CD4-positive, alpha-beta T cell treated with Interleukin-15 for 1 hour (primary cell): ENCODE results near the gene CHRND.
"Not testable (repeated sequence)": the region's sequence is repeated elsewhere in the genome, so short reads cannot be mapped to it uniquely, and the experiment has no call there.

Source experiments
- DNase-seq: peaks from one replicate; pipeline ENCODE4 v3.0.0-alpha.2; 2020

Gene CHRND

GRCh38 chr2:232543928-232544631 is 18.1 kb downstream of the CHRND start:
- DNase-seq: no peak

GRCh38 chr2:232544674-232545073 is 18.7 kb downstream of the CHRND start:
- no peak for DNase-seq

- no peak for DNase-seq
These were observed 19.8 kb downstream of the CHRND start for GRCh38 chr2:232545511-232546375.

GRCh38 chr2:232547991-232548390 is 22.0 kb downstream of the CHRND start:
- DNase-seq: no peak

GRCh38 chr2:232549655-232550353 is 23.8 kb downstream of the CHRND start:
- no peak for DNase-seq

GRCh38 chr2:232550354-232551249 is 24.6 kb downstream of the CHRND start, which contains the start of the genes EIF4E2 and TIGD1:
Gene EIF4E2 (plus strand): TSS chr2:232550689. CDS start chr2:232550725, 36 bp downstream.
Gene TIGD1 (minus strand): TSS chr2:232550557. CDS start chr2:232549882, 675 bp downstream.
- peak; percentile 91 for DNase-seq

- DNase-seq: no peak
These were observed 25.3 kb downstream of the CHRND start for GRCh38 chr2:232551250-232551638.

GRCh38 chr2:232551776-232552175 is 25.8 kb downstream of the CHRND start:
- DNase-seq: no peak

GRCh38 chr2:232556426-232556825 is 30.5 kb downstream of the CHRND start:
- no peak for DNase-seq

- DNase-seq: no peak
These were observed 36.7 kb downstream of the CHRND start for GRCh38 chr2:232562515-232563151.

GRCh38 chr2:232563580-232563979 is 37.6 kb downstream of the CHRND start:
- DNase-seq: no peak

- DNase-seq: no peak
These were observed 41.8 kb downstream of the CHRND start for GRCh38 chr2:232567721-232568120.

- no peak for DNase-seq
These were observed 42.2 kb downstream of the CHRND start for GRCh38 chr2:232568161-232568560.

- DNase-seq: no peak
These were observed 43.6 kb downstream of the CHRND start for GRCh38 chr2:232569541-232569940.

- DNase-seq: not testable (repeated sequence)
These were observed 44.5 kb downstream of the CHRND start for GRCh38 chr2:232570481-232570880.

- no peak for DNase-seq
These were observed 45.1 kb downstream of the CHRND start for GRCh38 chr2:232571026-232571474.

- no peak for DNase-seq
These were observed 47.1 kb downstream of the CHRND start for GRCh38 chr2:232573042-232573441.

GRCh38 chr2:232573771-232574435 is 47.9 kb downstream of the CHRND start:
- no peak for DNase-seq

- DNase-seq: no peak
These were observed 48.9 kb downstream of the CHRND start for GRCh38 chr2:232574674-232575403.

- no peak for DNase-seq
These were observed 49.4 kb downstream of the CHRND start for GRCh38 chr2:232575404-232575746.
